GM19455 (cell line): ENCODE data around the gene EBF3.

Experiments used
- ATAC-seq: cut with Tn5 transposase; IDR thresholded peaks from one replicate; pipeline ENCODE4 v1.9.1; 2021; ENCODE audit not compliant: unreplicated experiment

Gene EBF3

GRCh38 chr10:129842031-129842430 is 122.0 kb downstream of the EBF3 start:
- ATAC-seq: no peak

- ATAC-seq: no peak
Measured at GRCh38 chr10:129841590-129841989, 122.5 kb downstream of the EBF3 start.

GRCh38 chr10:129841071-129841470 is 123.0 kb downstream of the EBF3 start:
- no peak for ATAC-seq

GRCh38 chr10:129840196-129840590 is 123.9 kb downstream of the EBF3 start:
- ATAC-seq: no peak

GRCh38 chr10:129839285-129840195 is 124.5 kb downstream of the EBF3 start:
- no peak for ATAC-seq

GRCh38 chr10:129838794-129839193 is 125.3 kb downstream of the EBF3 start:
- no peak for ATAC-seq

- ATAC-seq: no peak
Measured at GRCh38 chr10:129837909-129838582, 126.0 kb downstream of the EBF3 start.

GRCh38 chr10:129836253-129836652 is 127.8 kb downstream of the EBF3 start:
- ATAC-seq: no peak

GRCh38 chr10:129833994-129834739 is 129.9 kb downstream of the EBF3 start:
- ATAC-seq: no peak

- ATAC-seq: no peak
Measured at GRCh38 chr10:129833468-129833950, 130.6 kb downstream of the EBF3 start.

- ATAC-seq: no peak
Measured at GRCh38 chr10:129832573-129833467, 131.3 kb downstream of the EBF3 start.

- no peak for ATAC-seq
Measured at GRCh38 chr10:129831150-129831549, 132.9 kb downstream of the EBF3 start.

- no peak for ATAC-seq
Measured at GRCh38 chr10:129825826-129826225, 138.2 kb downstream of the EBF3 start.

- ATAC-seq: no peak
Measured at GRCh38 chr10:129825221-129825620, 138.9 kb downstream of the EBF3 start.

GRCh38 chr10:129820451-129820850 is 143.6 kb downstream of the EBF3 start:
- no peak for ATAC-seq

GRCh38 chr10:129816656-129817045 is 147.4 kb downstream of the EBF3 start:
- no peak for ATAC-seq

GRCh38 chr10:129815898-129816655 is 148.0 kb downstream of the EBF3 start:
- no peak for ATAC-seq

- no peak for ATAC-seq
Measured at GRCh38 chr10:129814681-129815646, 149.1 kb downstream of the EBF3 start.

- no peak for ATAC-seq
Measured at GRCh38 chr10:129812398-129812797, 151.7 kb downstream of the EBF3 start.
